NCI-H2227 (cell line): ENCODE results near the gene TOP2A.
"Not testable (repeated sequence)": the region's sequence is repeated elsewhere in the genome, so short reads cannot be mapped to it uniquely, and the experiment has no call there.

Experiments used
- DNase-seq: peaks from one replicate; lab custom pipeline; 2025; ENCODE audit not compliant: unreplicated experiment; lab: John Stamatoyannopoulos, UW

Gene TOP2A

DNA sequence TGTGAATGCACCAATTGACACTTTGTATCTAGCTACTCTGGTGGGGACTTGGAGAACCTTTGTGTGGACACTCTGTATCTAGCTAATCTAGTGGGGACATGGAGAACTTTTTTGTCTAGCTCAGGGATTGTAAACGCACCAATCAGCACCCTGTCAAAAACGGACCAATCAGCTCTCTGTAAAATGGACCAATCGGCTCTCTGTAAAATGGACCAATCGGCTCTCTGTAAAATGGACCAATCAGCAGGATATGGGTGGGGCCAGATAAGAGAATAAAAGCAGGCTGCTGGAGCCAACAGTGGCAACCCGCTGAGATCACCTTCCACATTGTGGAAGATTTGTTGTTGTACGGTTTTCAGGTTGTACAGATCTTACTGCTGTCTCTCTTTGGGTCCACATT is 41.2 kb downstream of the TOP2A start:
- not testable (repeated sequence) for DNase-seq

DNA sequence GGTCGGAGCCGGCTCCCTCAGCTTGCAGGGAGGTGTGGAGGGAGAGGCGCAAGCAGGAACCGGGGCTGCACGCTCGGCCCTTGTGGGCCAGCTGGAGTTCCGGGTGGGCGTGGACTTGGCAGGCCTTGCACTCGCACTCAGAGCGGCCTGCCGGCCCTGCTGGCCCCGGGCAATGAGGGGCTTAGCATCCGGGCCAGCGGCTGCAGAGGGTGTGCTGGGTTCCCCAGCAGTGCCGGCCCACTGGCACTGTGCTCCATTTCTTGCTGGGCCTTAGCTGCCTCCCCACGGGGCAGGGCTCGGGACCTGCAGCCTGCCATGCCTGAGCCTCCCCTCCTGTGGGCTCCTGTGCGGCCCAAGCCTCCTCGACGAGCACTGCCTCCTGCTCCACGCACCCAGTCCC is 41.9 kb downstream of the TOP2A start:
- DNase-seq, result not testable (repeated sequence)

DNA sequence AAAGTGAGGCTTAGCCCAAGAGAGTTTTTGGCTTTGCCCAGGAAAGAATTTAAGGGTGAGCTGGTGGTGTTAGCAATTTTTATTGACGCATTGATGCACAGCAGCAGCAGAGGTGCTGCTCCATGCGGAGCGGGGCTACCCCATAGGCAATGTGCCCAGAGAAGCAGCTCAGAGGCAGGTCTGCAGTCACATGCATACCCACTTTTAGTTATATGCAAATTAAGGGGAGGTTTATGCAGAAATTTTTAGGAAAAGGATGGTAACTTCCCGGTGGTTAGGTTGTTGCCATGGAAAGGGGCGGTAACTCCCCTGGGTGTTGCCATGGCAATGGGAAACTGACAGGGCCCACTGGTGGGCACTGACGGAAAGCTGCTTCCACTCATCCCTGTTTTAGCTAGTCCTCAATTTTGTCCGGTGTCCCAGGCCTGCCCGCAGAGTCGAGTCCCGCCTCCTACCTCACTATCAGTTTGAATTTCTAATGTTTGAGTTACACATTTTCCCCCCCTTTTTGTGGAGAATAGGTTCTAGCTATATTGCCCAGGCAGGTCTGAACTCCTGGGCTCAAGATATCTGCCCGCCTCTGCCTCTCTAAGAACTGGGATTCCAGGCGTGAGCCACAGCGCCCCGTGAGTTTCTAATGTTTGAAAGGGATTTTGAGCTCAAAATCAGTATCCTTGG is 42.7 kb downstream of the TOP2A start:
- no peak for DNase-seq

DNA sequence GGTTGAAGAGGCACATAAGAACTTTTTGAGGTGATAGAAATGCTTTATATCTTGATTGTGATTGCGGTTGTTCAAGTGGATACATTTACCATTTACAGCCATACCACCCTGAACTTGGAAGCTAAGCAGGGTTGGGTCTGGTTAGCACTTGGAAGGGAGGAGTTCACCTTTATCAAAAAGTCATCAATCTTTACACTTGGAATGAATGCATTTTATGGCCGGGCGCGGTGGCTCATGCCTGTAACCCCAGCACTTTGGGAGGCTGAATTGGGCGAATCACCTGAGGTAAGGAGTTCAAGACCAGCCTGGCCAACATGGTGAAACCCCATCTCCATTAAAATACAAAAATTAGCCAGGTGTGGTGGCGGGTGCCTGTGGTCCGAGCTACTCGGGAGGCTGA is 43.7 kb downstream of the TOP2A start:
- DNase-seq, result no peak

DNA sequence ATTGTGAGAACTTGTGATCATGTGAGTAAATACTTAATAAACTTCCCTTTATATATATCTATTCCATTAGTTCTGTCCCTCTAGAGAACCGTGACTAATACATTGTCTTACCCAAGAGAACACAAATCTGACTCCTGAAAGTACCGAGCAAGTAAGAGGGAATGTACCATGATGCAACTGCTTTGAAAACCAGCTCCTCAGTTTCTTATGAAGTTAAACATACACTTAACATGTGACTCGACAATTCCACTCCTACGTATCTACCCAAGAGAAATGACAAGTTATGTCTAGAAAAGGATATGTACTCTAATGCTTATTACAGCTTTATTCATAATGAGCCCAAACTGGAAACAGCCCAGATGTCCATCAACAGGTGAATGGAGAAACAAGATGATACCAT is 44.4 kb downstream of the TOP2A start:
- DNase-seq, result no peak

DNA sequence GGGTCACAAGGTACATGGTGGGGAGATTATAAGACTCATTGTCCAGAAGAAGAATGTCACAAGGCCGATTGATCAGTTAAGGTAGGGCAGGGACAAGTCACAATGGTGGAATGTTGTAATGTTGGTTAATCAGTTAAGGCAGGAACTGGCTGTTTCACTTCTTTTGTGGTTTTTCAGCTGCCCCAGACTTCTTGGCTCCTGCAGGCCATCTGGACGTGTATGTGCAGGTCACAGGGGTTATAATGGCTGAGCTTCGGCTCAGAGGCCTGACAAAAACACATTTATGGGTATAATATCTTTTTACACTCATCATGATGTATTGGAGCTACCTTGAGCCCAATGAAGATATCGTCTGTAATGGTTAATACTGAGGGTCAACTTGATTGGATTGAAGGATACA is 45.1 kb downstream of the TOP2A start:
- DNase-seq, result not testable (repeated sequence)

DNA sequence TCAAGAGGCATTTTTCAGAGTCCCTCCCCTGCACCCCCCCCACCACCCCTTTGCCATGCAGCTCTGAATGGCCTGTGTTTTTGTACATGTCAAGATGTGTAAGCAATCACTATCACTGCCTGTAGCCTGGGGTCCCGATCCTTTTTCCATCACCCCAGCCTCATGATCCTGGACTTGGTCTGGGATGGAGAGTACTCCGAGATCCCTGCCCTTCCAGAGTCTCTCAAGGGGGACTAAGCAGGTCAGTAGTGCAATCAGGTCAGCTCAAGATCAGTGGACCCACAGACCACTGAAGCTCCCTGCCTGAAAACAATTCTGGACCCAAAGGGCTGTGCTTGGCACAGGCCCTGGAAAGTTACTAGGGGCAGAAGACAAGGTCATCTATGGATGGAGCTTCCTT is 45.7 kb downstream of the TOP2A start:
- no peak for DNase-seq

DNA sequence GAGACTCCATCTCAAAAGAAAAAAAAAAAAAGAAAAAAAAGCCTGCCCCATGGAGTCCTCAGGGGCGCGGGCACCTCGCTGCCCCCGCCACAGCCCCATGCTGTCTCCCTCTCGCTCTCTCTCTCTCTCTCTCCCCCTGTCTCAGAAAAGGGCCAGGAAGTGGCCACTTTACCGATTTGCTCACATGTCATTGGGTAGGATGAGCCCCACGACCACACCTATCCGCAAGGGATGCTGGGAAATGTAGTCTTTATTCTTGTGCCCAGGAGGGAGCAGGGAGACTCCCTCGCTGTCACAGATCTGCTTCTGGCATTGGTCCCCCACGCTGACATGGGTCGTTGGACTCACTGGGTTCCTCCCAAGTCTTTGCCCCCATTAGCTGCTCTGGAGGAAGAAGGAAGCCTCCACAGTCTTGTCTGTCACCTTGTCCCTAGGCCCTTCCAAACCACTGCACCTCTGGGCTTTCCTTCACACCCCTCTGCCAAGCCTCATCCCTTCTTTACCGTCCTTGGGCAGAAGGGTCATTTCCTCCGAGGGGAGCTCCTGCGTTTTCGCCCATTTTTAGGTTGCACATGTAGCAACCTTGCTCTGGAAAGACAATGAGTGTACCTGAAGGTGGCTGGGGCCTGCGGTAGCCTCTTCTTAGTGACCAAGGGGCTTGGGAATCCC is 46.3 kb downstream of the TOP2A start:
- peak; percentile 33 for DNase-seq

DNA sequence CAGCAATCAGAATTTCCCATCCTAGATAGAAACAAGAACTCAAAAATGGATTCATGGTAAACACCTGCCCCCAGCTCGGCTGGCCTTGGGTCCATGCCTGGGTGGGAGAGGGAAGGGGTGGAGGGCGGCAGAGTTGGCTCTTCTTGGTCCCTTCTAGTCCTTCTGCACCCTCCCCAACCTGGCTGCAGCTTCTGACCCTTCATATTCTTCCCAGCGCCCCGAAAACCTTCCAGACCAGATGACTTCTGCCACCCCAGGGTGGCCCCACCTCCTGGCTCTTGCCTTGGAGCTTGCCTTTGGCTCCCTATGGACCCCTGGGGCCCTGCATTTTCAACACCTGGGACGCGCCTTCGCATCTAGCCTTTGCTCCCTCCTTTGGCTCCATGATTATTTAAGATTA is 47.8 kb downstream of the TOP2A start:
- DNase-seq, result no peak

DNA sequence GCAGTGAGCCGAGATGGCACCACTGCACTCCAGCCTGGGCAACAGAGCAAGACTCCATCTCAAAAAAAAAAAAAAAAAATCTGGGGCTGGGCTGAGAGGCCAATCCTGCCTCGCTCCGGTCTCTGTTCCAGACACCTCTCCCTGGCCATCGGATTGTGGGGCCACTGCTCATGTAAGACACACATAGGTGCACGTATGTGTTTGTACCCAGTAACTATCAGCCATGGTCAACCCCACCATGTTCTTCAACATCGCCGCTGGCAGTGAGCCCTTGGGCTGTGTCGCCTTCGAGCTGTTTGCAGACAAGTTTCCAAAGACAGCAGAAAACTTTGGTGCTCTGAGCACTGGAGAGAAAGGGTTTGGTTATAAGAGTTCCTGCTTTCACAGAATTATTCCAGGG is 50.0 kb downstream of the TOP2A start:
- DNase-seq, result not testable (repeated sequence)

DNA sequence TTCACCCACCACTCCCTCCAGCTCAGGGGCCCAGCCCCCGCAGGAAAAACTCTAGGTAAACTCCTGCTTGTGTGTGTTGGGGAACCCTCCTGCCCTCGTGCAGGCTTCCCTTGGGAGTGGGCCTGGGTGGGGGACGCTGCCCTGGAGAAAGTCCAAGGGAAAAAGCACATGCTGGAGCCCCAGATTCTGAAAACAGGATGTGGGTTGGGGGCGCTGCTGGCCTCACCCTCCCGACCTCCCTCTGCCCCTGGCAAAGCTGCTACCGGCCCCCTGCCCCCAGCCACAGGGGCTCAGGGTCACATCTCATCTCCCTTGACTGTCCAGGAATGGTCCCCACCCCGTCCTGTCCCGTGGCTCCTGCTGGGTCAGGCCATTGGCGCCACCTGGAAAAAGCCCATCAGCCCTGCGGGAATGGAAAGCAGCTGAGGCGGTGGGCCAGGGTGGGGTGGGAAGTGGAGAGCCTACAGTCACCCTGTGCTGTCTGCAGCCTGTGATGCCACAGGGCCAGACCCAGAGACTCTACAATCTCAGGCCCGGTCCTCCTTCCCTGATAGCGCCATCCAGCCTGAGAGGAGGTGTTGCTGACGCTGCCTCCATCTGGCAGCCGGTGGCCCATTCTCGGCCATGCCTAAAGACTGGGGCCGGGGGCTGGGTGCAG is 50.7 kb downstream of the TOP2A start:
- no peak for DNase-seq

DNA sequence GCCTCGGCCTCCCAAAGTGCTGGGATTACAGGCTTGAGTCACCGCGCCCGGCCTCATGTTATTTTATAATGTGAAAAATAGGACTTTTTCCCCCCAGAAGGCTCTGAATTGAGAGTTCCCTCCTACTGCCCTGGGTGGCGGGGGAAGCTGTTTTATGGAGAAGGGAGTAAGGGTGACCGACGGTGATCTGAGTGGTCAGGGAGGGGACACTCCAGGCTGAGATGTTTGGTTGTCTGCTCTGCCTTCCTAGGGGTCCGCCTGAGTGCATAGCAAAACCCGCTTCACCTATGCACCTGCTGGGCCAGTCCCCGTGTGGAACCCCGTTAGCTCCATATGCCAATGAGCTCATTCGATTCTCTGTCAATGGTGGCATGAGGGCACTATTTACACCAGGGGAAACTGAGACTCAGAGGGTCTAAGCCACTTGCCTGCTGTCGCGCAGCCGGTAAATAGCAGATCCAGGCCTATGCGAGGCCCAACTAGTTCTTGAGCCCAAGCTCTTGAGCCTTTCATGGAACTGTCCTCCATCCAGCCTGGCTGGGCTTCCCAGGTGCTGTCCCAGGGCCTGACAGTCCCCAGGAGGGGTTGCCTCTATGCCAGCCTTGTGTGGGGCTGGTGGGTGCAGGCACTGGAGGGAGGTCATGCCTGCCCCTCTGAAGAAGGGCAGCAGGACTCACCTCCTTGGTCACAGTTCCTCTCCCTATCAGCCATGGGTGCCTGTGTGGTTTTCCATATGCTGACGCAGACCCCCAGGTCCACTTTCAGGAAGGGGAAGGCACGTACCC is 51.4 kb downstream of the TOP2A start:
- DNase-seq, result no peak

DNA sequence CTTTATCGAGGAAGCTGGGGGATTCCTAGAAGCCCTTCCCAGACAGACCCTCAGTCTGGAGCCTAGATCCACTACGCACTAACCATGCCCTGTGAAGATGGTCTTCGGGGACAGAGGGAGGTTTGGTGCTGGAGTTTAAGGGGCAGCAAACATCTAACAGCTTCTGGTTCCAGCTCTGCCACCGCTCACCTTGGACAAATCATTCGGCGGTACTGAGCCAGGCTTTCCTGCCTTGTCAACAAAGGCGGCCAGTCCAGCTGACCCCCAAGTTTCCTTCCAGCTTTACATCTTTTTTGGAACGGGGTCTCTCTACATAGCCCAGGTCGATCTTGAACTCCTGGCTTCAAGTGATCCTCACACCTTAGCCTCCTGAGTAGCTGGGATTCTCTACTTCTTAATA is 52.8 kb downstream of the TOP2A start:
- DNase-seq, result no peak

DNA sequence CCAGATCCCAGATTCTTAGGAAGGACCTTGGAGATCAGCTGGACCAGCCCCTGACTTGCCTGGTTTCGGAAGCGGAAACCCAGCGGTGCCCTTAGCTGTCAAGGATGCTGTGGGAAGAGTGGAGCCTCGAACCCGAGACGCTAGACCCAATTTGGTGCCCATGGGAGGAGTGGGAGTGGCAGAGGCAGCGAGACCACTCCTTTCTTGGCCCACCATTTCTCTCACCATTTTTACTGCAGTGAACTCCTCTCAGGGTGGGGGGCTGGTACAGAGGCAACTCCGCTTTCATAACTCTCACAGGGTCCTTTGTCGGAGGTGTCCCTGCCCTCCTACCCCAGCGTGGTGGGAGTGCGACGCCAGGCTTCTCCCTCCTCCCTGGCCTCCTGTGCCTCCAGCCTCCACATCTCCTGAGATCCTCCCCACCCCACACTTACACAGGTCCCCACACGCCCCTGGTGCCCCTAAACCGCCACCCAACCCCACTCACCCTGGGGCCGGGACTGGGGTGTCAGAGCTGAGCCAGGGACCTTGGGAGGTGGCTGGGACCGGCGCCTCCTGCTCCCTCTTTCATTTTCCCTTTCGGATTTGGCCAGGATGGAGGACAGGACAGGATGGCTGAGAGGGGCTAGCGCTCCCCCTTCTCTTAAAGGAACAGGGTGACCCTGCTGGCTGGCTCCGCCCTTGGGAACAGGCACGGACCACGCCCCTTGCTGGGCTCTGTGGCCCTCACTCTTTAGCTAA is 53.4 kb downstream of the TOP2A start, which contains the start of gene GJD3:
Gene GJD3, minus strand, starts transcription at position 617 of the 741 bp plus-strand sequence. CDS start 922 bp downstream, outside the sequence.
- no peak for DNase-seq

DNA sequence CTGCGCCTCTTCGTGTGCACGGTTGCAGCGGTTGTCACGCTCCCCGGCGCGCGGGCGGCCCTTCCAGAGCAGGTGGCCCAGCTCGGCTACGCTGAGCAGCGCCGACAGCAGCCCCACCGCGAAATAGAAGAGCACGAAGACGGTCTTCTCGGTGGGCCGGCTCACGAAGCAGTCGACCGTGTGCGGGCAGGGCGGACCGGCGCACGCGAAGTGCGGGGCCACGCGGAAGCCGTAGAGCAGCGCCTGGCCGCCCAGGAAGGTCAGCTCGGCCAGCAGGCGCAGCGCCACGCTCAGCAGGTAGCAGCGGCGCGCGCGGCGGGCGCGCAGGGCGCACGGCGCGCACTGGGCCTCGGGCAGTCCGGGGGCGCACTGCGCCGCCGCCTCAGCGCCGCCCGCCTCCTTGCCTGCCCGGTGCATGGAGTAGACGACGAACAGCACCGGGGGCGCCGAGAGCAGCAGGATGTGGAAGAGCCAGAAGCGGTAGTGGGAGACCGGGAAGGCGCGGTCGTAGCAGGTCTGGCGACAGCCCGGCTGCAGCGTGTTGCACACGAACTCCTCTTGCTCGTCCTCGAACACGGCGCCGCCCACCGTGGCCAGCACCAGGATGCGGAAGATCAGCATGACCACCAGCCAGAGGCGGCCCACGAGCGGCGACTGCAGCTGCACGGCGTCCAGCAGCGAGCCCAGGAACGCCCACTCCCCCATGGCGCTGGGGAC is 54.4 kb downstream of the TOP2A start:
- DNase-seq, result peak; percentile 66

DNA sequence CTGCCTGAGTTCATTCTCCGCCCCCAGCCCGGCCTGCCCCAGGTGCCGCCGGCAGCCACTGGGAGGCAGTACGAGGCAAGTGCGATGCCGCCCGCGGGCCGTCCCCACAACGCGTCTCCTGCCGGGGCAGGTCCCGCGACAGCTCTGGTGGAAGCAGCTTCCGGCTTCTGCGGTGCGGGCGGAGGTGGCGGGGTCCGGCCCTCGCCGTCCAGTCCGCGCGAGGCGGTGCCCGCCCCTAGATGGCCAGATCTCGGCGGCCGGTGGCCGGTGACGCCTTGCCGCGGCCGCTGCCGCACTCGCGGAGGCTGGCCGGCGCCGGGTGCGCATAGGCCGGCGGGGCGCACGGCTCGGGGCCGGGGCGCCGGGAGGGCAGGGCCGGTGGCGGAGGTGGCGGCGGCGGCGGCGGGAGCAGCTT is 55.0 kb downstream of the TOP2A start:
- peak; percentile 82 for DNase-seq

DNA sequence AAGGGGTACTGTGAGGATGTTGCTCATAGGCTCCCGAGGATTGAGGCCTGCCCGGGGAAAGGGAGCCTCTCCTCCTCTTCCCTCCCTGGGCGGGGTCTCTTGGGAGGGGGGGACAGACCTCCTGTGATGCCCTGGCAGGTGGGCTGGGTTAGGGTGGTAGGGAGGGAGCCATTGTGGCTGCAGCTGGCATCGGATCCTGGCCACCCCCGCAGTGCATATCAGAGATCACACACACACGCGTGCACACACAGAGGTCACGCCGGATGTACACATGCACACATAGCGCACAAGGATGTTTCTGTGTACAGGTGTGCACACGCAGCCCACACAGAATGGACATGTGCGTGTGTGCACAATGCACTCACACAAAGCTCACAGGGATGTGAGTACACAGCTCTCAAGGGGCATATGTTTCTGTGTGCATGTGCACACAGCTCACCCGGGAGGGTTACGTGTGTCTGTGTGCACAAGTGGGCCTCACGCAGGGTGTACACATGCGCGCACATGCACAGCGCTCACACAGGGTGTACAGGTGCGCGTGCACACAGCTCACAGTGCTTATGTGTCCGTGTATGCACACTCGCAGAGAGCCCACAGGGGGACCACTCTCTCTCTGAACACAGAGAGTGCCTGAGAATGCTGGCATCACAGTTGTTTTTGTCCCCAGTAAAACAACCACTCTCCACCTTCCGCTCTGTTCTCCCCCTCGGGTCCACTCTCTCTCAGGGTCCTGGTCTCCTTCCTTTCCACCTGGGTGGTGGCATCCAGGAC is 55.6 kb downstream of the TOP2A start:
- DNase-seq, result peak; percentile 57

DNA sequence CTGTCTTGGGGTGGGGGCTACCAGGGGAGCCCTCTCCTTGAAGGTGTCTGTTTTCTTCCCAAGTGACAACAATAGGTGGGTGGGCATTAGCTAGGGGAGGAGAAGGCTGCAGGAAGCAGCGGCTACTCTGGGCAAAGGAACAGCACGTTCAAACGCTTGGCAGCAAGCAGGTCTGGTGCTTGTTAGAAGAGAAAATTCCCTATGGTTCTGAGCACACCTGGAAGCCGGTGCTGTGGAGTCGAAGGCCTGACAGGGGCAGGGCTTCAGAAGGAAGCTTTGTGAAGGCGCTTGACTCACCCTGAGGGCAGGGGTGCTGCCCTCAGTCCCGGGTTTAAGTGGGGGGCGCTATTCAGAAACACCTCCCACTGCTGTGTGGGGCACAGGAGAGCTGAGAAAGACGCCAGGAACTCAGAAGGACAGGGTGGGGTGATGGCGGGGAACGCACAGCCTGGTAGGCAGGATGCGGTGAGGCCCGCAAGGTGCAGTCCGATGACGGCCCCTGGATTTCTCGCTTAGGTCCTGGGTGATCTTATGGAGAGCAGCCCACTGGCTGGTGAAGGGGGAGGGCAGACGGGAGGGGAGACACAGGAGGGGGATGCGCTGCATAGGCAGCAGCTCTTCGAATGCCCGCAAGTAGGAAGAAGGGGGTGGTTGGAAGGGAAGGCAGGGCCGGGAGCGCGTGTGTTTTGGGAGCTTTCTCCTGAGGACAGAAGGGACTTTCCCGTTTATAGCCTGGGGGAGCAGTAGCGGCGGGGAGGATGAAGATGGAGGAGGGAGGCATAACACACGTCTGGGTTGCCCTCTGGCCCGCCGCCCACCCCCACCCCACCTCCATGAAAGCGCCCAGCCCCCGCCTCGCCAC is 56.4 kb downstream of the TOP2A start:
- no peak for DNase-seq
